Smooth muscle cell (in vitro differentiated cells): Measurements from ENCODE around the gene HYAL2. TPM values are rescaled to one million over a fixed set of nuclear protein-coding genes. Genes with fewer than 3 reads are reported as not detected.

ENCODE experiments used
- DNase-seq: peaks from one replicate; lab custom pipeline; 2025; ENCODE audit not compliant: unreplicated experiment; lab: John Stamatoyannopoulos, UW
- H2AFZ ChIP-seq: fragments of 200-600 bp; sonication (generic); 2 replicates; pipeline ENCODE4 v1.6.0; 2016; ENCODE audit warnings: antibody characterized with exemption, low read depth, mild to moderate bottlenecking
- H3F3A ChIP-seq: fragments of 200-600 bp; sonication (generic); 2 replicates; pipeline ENCODE4 v1.6.0; 2017; ENCODE audit warnings: antibody characterized with exemption, low read depth
- H3K27ac ChIP-seq: fragments of 200-600 bp; sonication (generic); 2 replicates; pipeline ENCODE4 v1.5.1; 2016; ENCODE audit warnings: low read depth, mild to moderate bottlenecking
- H3K27me3 ChIP-seq: fragments of 200-600 bp; sonication (generic); 2 replicates; pipeline ENCODE4 v1.6.1; 2016; ENCODE audit warnings: low read depth, mild to moderate bottlenecking
- H3K36me3 ChIP-seq: fragments of 200-600 bp; sonication (generic); 2 replicates; pipeline ENCODE4 v1.5.1; 2016; ENCODE audit warnings: low read depth
- H3K4me1 ChIP-seq: fragments of 200-600 bp; sonication (generic); 2 replicates; pipeline ENCODE4 v1.5.1; 2016; ENCODE audit warnings: low read depth
- H3K4me2 ChIP-seq: fragments of 200-600 bp; sonication (generic); 2 replicates; pipeline ENCODE4 v1.6.0; 2016; ENCODE audit warnings: mild to moderate bottlenecking
- H3K4me3 ChIP-seq: fragments of 200-600 bp; sonication (generic); 2 replicates; pipeline ENCODE4 v1.5.1; 2016; ENCODE audit warnings: mild to moderate bottlenecking
- H3K79me2 ChIP-seq: fragments of 200-600 bp; sonication (generic); 2 replicates; pipeline ENCODE4 v1.6.0; 2016; ENCODE audit warnings: low read depth, mild to moderate bottlenecking
- H3K9ac ChIP-seq: fragments of 200-600 bp; sonication (generic); 2 replicates; pipeline ENCODE4 v1.6.0; 2016; ENCODE audit warnings: low read depth
- H3K9me3 ChIP-seq: fragments of 200-600 bp; sonication (generic); replicated peaks from 2 replicates; pipeline ENCODE4 v1.5.1; 2016; ENCODE audit warnings: low read depth
- H4K20me1 ChIP-seq: fragments of 200-600 bp; sonication (generic); 2 replicates; pipeline ENCODE4 v1.6.0; 2016; ENCODE audit warnings: low read depth
- WGBS: methylation state at CpG from one replicate; pipeline ENCODE4 v1.1.7; 2016; ENCODE audit warnings: low lambda C conversion rate; 5-methylcytosine and 5-hydroxymethylcytosine counted together
- polyA plus RNA-seq: library from polyadenylated mRNA; unstranded; fragments of >200 nt; fragmentation: Nextera tagmentation; extraction: Ambion mirVana; gene quantifications from 2 replicates; pipeline ENCODE4 v1.2.1, GENCODE V29; 2016
- total RNA-seq: library from RNA; depleted of rRNA; stranded (reverse); fragments of >200 nt; gene quantifications from 2 replicates; pipeline ENCODE4 v1.2.3, GENCODE V29; 2014
- TF ChIP-seq, protein P1 (sequence below): fragments of 200-600 bp; sonication (generic); IDR thresholded peaks from 2 replicates; pipeline ENCODE4 v1.5.1; 2017; ENCODE audit warnings: borderline replicate concordance, mild to moderate bottlenecking, antibody characterized with exemption; ENCODE audit not compliant: insufficient read depth, poor library complexity, severe bottlenecking

Gene HYAL2
- total and polyA plus RNA-seq, 2 experiments from 2014 or later: 83.3 to 88.0 TPM

DNA sequence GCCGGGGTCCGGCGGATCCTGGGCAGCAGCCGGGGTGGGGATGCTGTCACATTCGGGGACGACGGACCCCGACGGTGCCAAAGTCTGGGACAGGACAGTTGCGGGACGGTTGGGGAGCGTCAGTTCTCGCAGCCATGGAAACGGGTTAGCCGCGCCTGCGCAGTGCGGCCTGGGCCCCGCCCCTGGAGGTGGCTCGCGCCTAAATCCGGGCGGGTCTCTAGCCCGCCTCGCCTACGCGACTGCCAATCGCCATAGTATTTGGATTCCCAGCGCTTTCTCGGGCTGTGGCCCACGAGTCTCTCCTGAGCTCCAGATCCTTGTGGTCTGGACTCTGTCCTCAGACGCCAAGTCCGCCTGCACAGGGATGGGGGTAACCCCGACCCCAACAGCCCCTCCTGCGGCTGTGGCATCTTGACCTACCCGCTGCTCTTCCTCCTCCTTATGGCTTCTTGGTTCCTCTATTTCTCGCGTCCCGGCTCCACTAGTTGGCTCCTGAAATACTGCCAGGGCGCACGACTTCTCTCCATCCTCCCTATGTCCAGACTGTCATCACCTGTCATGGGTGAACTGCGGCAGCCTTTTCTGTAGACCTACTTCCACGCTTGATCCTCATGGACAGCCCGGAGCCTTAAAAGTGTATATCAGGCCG lies 23.2 kb upstream of the HYAL2 start, which contains the start of gene ZMYND10:
Gene ZMYND10 (minus strand): TSS at position 147 of the 649 bp plus-strand sequence. CDS start 153 bp downstream, outside the sequence.
- peak within 1 kb of the TSS; percentile 84 for H3K4me2 ChIP-seq

DNA sequence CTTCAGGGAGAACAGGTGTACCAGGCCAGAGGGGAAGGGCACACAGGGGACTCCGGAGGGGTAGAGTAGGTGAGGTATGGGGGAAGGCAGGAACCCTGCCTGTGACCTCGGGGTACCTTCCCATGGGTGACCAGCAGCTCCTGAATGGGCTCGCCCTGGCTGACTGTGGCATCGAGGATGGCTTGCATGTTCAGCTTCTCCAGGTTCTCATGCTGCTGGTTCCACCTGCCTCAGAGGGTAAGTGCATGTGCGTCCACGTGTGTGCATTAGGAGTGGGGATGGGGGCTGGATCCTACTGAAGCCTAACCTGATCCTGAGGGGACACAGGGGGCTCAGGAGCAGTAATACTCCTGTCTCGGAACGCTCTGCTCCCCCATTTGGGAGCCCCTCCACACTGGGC lies 22.5 kb upstream of the HYAL2 start:
- H3K36me3 ChIP-seq: no peaks in the 10 kb centered on the region
- peaks cover 9% of the 10 kb centered on the region for H3F3A ChIP-seq
- WGBS: 66% methylated on average over 8 of the region's 8 CpGs
- no peak overlapping the region for H3K27ac ChIP-seq
- peak overlapping the region; percentile 26 for H2AFZ ChIP-seq
- H3K4me3 ChIP-seq: peak overlapping the region; percentile 49
- peaks cover 10% of the 10 kb centered on the region for H3K79me2 ChIP-seq
- TF ChIP-seq, protein P1, sequence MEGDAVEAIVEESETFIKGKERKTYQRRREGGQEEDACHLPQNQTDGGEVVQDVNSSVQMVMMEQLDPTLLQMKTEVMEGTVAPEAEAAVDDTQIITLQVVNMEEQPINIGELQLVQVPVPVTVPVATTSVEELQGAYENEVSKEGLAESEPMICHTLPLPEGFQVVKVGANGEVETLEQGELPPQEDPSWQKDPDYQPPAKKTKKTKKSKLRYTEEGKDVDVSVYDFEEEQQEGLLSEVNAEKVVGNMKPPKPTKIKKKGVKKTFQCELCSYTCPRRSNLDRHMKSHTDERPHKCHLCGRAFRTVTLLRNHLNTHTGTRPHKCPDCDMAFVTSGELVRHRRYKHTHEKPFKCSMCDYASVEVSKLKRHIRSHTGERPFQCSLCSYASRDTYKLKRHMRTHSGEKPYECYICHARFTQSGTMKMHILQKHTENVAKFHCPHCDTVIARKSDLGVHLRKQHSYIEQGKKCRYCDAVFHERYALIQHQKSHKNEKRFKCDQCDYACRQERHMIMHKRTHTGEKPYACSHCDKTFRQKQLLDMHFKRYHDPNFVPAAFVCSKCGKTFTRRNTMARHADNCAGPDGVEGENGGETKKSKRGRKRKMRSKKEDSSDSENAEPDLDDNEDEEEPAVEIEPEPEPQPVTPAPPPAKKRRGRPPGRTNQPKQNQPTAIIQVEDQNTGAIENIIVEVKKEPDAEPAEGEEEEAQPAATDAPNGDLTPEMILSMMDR: no peak
- DNase-seq: no peak
- peaks cover 14% of the 10 kb centered on the region for H3K27me3 ChIP-seq
- H4K20me1 ChIP-seq: no peaks in the 10 kb centered on the region
- H3K4me1 ChIP-seq: peaks cover 17% of the 10 kb centered on the region
- peak overlapping the region; percentile 84 for H3K4me2 ChIP-seq
- H3K9ac ChIP-seq: no peak overlapping the region
- H3K9me3 ChIP-seq: no peaks in the 10 kb centered on the region

More for the DNA sequence above, 23.2 kb upstream of the HYAL2 start, which contains the start of gene ZMYND10:
- Histone ChIP-seq H3K79me2 (peaks cover 14% of the 10 kb centered on the region), H3K4me1 (peaks cover 14% of the 10 kb centered on the region), H3F3A (peaks cover 9% of the 10 kb centered on the region), H4K20me1 (no peaks in the 10 kb centered on the region), H3K27ac (no peak within 1 kb of the TSS), H3K9ac (no peak within 1 kb of the TSS), H3K36me3 (no peaks in the 10 kb centered on the region), H3K4me3 (peak within 1 kb of the TSS; percentile 49), H2AFZ (peak within 1 kb of the TSS; percentile 26), H3K27me3 (peaks cover 8% of the 10 kb centered on the region), H3K9me3 (no peaks in the 10 kb centered on the region)
- 16% methylated on average over 38 of the region's 45 CpGs for WGBS
- peak; percentile 20 for DNase-seq
- TF ChIP-seq, protein P1: no peak

DNA sequence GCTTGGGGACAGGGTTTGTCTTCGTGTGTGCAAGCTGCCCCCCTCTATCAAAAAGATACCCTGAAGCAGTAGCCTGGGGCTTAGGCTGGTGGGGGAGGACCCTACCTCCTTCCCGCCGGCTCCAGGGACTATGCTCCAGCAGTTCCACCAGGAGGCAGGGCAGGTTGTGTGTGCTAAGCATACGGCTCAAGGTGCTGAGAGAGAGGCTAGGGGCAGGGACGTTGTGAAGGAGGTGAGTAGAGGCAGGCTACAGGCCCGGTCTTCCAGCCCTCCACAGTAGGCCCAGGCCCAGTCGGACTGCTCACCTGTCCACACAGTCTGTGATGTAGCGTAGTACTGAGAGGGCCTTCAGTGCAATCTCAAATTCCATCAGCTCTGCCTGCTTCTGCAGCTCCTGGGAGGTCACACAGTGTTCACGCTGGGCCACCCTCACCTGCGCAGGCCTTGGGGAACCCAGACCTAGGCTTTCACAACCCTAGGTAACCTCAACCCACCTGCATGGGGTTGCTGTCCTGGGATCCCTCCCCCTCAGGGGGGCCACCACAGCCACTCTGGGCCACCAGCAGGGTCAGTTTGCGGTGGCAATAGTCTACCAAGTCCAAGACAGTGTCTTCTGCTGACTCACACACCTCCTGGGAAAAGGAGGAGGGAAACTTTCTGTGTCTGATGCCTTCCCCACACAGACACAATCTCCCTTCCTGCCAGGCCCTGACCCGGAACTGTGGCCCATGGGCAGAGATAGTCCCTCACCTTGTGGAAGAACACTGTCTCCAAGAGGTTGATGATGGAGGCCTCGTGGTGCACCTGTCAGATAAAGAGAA lies 20.5 kb upstream of the HYAL2 start:
- Histone ChIP-seq H3K4me3 (no peak overlapping the region), H3K9me3 (no peaks in the 10 kb centered on the region), H3K27me3 (peaks cover 19% of the 10 kb centered on the region), H3K4me1 (peaks cover 17% of the 10 kb centered on the region), H3K27ac (no peak overlapping the region), H4K20me1 (no peaks in the 10 kb centered on the region), H3K9ac (no peak overlapping the region), H3K79me2 (no peaks in the 10 kb centered on the region), H3K36me3 (no peaks in the 10 kb centered on the region), H2AFZ (no peak overlapping the region), H3F3A (peaks cover 16% of the 10 kb centered on the region), H3K4me2 (no peak overlapping the region)
- WGBS: 77% methylated on average over 13 of the region's 13 CpGs
- TF ChIP-seq, protein P1: no peak
- no peak for DNase-seq
